ENCODE data around the gene RRP9.

RRP9 gene

DNA sequence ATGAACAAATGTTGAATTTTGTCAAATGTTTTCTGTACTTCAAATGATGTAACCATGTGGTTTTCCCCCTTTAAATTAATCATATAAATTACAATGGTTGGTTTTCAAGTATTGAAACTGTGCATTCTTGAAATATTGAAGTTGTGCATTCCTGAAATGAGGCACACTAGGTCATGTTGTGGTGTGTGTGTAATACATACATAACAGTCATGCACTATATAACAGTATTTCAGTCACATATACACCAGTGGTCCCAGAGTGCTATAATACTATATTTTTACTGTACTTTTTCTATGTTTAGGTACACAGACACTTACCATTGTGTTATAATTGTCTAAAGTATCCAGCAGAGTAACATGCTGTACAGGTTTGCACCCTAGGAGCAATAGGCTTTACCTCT is 55.3 kb downstream of the RRP9 start:
- Histone ChIP-seq H3K4me1 (ENCODE audit: control insufficient read depth in 1 of 2, insufficient read depth in 2 of 2, low read length in 2 of 2) (no peaks in the 10 kb centered on the region), H3K36me3 (ENCODE audit: control insufficient read depth in 1 of 2, insufficient read depth in 2 of 2, low read length in 2 of 2) (no peaks in the 10 kb centered on the region), H3K9me3 (ENCODE audit: control insufficient read depth in 1 of 2, low read length in 2 of 2) (no peaks in the 10 kb centered on the region), H3K4me3 (ENCODE audit: low read depth in 1 of 2, low read length in 2 of 2) (no peak overlapping the region), H3K27me3 (ENCODE audit: low read depth, low read length) (no peaks in the 10 kb centered on the region), H3K27ac (ENCODE audit: low read length) (no peak overlapping the region)
